ENCODE measurements around the gene CCDC136.

Gene CCDC136

DNA sequence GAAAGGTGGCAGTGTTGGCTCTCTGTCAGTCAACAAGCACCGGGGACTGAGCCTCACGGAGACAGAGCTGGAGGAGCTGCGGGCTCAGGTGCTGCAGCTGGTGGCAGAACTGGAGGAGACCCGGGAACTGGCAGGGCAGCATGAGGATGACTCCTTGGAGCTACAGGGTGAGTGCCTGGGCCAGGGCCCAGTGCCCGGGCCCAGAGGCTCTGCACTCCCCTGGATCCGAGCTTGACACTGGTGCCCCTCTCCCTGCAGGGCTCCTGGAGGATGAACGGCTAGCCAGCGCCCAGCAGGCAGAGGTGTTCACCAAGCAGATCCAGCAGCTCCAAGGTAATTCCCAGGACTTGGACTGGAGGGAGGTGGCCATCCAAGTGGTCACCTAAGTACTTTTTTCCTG is 2.7 kb downstream of the CCDC136 start:
- TF ChIP-seq, protein P1, sequence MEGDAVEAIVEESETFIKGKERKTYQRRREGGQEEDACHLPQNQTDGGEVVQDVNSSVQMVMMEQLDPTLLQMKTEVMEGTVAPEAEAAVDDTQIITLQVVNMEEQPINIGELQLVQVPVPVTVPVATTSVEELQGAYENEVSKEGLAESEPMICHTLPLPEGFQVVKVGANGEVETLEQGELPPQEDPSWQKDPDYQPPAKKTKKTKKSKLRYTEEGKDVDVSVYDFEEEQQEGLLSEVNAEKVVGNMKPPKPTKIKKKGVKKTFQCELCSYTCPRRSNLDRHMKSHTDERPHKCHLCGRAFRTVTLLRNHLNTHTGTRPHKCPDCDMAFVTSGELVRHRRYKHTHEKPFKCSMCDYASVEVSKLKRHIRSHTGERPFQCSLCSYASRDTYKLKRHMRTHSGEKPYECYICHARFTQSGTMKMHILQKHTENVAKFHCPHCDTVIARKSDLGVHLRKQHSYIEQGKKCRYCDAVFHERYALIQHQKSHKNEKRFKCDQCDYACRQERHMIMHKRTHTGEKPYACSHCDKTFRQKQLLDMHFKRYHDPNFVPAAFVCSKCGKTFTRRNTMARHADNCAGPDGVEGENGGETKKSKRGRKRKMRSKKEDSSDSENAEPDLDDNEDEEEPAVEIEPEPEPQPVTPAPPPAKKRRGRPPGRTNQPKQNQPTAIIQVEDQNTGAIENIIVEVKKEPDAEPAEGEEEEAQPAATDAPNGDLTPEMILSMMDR (IDR thresholded peaks at IDR 0.05; ENCODE audit: insufficient read depth, low read length, missing control alignments) = no peak
- CTCF ChIA-PET = interaction anchor here (1.2 to 1.8 kb wide), 3 partner anchors 23 to 89 kb away, joined by 3 to 5 read pairs (median 3); no protein-coding TSS in a partner anchor
- H3K4me3 ChIP-seq (ENCODE audit: low read depth, low read length) = no peak overlapping the region
- POLR2A ChIA-PET = no interaction called here
- no peak for DNase-seq (ENCODE audit: low read depth, low spot score)

DNA sequence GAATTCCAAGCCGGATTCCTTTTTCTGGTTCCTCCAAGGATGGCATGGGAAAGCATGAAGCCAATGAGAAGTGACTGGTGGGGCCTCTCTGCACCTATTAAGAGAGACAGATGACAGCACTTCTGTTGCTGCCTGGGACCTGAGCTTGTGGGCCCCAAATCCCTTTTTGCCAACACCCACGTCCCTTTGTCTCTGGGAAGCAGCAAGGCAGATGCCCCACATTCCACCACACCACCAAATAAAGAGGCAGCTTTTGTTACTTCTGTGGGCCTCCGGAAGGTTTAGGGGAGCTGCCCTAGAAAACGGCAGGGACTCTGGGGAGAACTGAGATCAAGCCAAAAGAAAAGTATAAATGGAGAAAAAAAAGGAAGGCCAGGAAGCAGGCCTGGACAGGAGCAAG is 3.4 kb downstream of the CCDC136 start:
- ChIA-PET POLR2A (interaction anchor here (1.1 kb wide), 1 partner anchor 36 kb away, joined by 3 read pairs; no protein-coding TSS in a partner anchor), CTCF (interaction anchor here (1.5 to 1.8 kb wide), 2 partner anchors 23 to 85 kb away, joined by 3 to 5 read pairs; no protein-coding TSS in a partner anchor)
- TF ChIP-seq, protein P1 (IDR thresholded peaks at IDR 0.05; ENCODE audit: insufficient read depth, low read length, missing control alignments) = no peak
- H3K4me3 ChIP-seq (ENCODE audit: low read depth, low read length) = no peak overlapping the region
- no peak for DNase-seq (ENCODE audit: low read depth, low spot score)

DNA sequence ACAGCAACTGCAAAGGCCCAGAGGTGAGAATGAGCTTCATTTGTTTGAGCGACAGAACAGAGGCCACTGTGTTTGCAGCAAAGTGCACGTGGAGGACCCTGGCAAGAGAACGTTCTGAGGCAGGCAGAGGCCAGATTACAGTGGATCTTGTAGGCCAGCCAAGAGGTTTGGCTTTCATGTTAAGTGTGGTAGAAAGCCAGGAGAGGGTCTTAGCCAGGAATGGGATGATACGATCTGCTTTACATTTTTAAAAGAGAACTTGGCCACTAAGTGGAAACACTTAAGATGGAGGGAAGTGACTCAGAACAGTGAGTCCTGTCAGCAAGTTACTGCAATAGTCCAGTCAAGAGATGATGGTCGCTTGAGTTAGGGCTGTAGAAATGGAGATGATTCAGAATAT is 4.6 kb downstream of the CCDC136 start:
- no peak overlapping the region for H3K4me3 ChIP-seq (ENCODE audit: low read depth, low read length)
- peak; percentile 57 for DNase-seq (ENCODE audit: low read depth, low spot score)
- POLR2A ChIA-PET = interaction anchor here (0.9 to 1.1 kb wide), 2 partner anchors 33 to 35 kb away, joined by 3 to 4 read pairs; no protein-coding TSS in a partner anchor
- TF ChIP-seq, protein P1 (IDR thresholded peaks at IDR 0.05; ENCODE audit: insufficient read depth, low read length, missing control alignments) = no peak
- CTCF ChIA-PET = interaction anchor here (1.8 kb wide), 1 partner anchor 84 kb away, joined by 5 read pairs; no protein-coding TSS in a partner anchor

DNA sequence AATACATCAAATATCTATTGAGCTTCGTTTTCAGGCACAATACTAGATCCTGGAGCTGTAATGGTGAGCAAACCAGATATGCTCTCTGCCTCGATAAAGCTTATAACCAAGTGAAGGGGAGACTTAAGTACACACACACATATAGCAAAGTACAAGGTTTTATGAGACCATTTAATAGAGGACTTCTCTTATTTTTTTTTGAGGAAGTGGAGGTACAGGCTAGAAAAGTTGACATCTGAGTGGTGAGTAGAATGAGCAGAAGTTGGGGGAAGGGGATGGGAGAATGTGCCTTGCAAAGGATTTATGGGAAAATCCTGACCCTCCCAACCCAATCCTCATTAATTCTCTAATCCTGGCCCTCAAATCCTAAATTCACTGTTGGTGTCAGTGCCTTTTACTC is 7.7 kb downstream of the CCDC136 start:
- H3K4me3 ChIP-seq (ENCODE audit: low read depth, low read length) = no peak overlapping the region
- no peak for DNase-seq (ENCODE audit: low read depth, low spot score)
- TF ChIP-seq, protein P1 (IDR thresholded peaks at IDR 0.05; ENCODE audit: insufficient read depth, low read length, missing control alignments) = no peak
- ChIA-PET POLR2A (interaction anchor here (0.6 kb wide), 1 partner anchor 67 kb away, joined by 5 read pairs; no protein-coding TSS in a partner anchor), CTCF (no interaction called here)

DNA sequence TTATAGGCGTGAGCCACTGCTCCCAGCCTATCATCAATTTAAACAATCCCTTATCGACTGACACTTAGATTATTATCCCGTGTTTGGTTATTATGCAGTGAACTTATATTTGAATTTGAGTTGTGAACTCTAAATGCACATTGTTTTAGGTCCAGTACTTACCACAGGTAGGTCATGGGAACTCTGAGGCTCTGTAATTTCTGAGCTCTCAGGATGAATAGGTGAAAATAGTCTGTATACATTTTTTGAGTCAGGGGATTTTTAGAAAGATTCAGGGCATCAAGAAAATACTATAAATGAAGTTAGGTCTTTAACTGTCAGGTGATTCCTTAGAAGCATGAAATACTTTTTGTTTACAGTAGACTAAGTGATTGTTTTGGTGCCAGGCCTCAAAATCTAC is 8.8 kb downstream of the CCDC136 start:
- no peak overlapping the region for H3K4me3 ChIP-seq (ENCODE audit: low read depth, low read length)
- no peak for DNase-seq (ENCODE audit: low read depth, low spot score)

DNA sequence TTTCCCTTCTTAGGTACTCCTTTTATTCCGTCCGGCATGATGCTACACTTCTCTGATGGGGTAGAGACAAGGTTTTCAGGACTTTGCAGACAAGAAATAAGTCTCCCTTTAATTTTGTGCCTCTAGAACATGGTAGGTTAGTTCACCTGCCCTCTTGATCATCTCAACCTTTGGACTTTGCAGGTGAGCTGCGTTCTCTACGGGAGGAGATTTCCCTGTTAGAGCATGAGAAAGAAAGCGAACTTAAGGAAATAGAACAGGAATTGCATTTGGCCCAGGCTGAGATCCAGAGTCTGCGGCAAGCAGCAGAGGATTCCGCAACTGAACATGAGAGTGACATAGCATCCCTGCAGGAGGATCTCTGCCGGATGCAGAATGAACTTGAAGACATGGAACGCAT is 9.2 kb downstream of the CCDC136 start:
- TF ChIP-seq, protein P1 (IDR thresholded peaks at IDR 0.05; ENCODE audit: insufficient read depth, low read length, missing control alignments) = no peak
- POLR2A ChIA-PET = no interaction called here
- no peak for DNase-seq (ENCODE audit: low read depth, low spot score)
- CTCF ChIA-PET = no interaction called here
- no peak overlapping the region for H3K4me3 ChIP-seq (ENCODE audit: low read depth, low read length)

More for the DNA sequence above, 8.8 kb downstream of the CCDC136 start:
- ChIA-PET CTCF (no interaction called here), POLR2A (no interaction called here)
- TF ChIP-seq, protein P1 (IDR thresholded peaks at IDR 0.05; ENCODE audit: insufficient read depth, low read length, missing control alignments) = no peak
